A549 (cell line): ENCODE data around the gene CCT3. TPM values are rescaled to one million over a fixed set of nuclear protein-coding genes. Genes with fewer than 3 reads are reported as not detected.
"Not testable (repeated sequence)": the region's sequence is repeated elsewhere in the genome, so short reads cannot be mapped to it uniquely, and the experiment has no call there.

Source experiments
- ATAC-seq, 2 experiments: fragments of 200-7000 bp in 1 of 2; fragments of >200 bp in 1 of 2; cut with Nextera tagmentation in 1 of 2; cut with Tn5 transposase in 1 of 2; 3 replicates each; pipeline versions ENCODE4 v1.8.0 to v1.9.1; 2018 to 2020; ENCODE audit warnings: mild to moderate bottlenecking in 1 of 2, moderate library complexity in 1 of 2
- CTCF ChIA-PET: fragments of 300-600 bp; sonication (Branson Sonifier 250); formaldehyde crosslinking; extraction: SDS; loops from one replicate; lab custom pipeline; 2021; ENCODE audit warnings: antibody characterized with exemption, inconsistent platforms; lab: Yijun Ruan, JAX
- POLR2A ChIA-PET: fragments of 350-600 bp; formaldehyde crosslinking; extraction: SDS; loops from one replicate; lab custom pipeline; 2021; ENCODE audit warnings: antibody characterized with exemption, inconsistent platforms; lab: Yijun Ruan, JAX
- DNase-seq, 2 experiments: peaks; one replicate each; pipeline versions ENCODE4 v3.0.0 to v3.0.0-alpha.2; 2011 to 2016; ENCODE audit warnings: low read depth in 1 of 2, low spot score in 1 of 2
- FAIRE-seq: peaks from 2 replicates; lab custom pipeline; 2011; peaks lifted over from hg19 to GRCh38; lab: Jason Lieb, UNC
- H3K27ac ChIP-seq, 2 experiments: fragments of >200 bp; sonication (Bioruptor Twin); formaldehyde crosslinking; 3 replicates each; pipeline ENCODE4 v1.5.1; 2016 to 2017
- H3K4me1 ChIP-seq: fragments of >200 bp; sonication (Bioruptor Twin); formaldehyde crosslinking; 3 replicates; pipeline ENCODE4 v1.6.1; 2016
- H3K4me2 ChIP-seq: fragments of >200 bp; sonication (Bioruptor Twin); formaldehyde crosslinking; 3 replicates; pipeline ENCODE4 v1.6.1; 2016
- H3K4me3 ChIP-seq: fragments of >200 bp; sonication (Bioruptor Twin); formaldehyde crosslinking; 3 replicates; pipeline ENCODE4 v1.5.1; 2016
- H3K9me3 ChIP-seq: fragments of >200 bp; sonication (Bioruptor Twin); formaldehyde crosslinking; 3 replicates; pipeline ENCODE4 v1.6.1; 2016
- CBX8 ChIP-seq: fragments of 200-600 bp; sonication (generic); IDR thresholded peaks from 2 replicates; pipeline ENCODE4 v1.6.1; 2016
- CEBPB ChIP-seq, 2 experiments: fragments of >200 bp in 1 of 2; sonication (Bioruptor Twin) in 1 of 2; formaldehyde crosslinking in 1 of 2; IDR thresholded peaks; 2 replicates each; pipeline ENCODE4 v1.6.1; 2012 to 2016
- CHD4 ChIP-seq: fragments of 200-600 bp; sonication (generic); IDR thresholded peaks from 2 replicates; pipeline ENCODE4 v1.6.1; 2016; ENCODE audit warnings: antibody characterized with exemption, mild to moderate bottlenecking, borderline replicate concordance
- CTCF ChIP-seq: fragments of >200 bp; sonication (Bioruptor Twin); formaldehyde crosslinking; IDR thresholded peaks from 3 replicates; pipeline ENCODE4 v1.5.1; 2016
- EHF ChIP-seq: fragments of 250-450 bp; sonication (Bioruptor Pico); IDR thresholded peaks from 2 replicates; pipeline ENCODE4 v1.5.0; 2020; ENCODE audit warnings: mild to moderate bottlenecking
- EHMT2 ChIP-seq: fragments of 200-600 bp; sonication (generic); IDR thresholded peaks from 2 replicates; pipeline ENCODE4 v1.6.1; 2016; ENCODE audit warnings: antibody characterized with exemption, low read depth, mild to moderate bottlenecking, moderate library complexity
- EP300 ChIP-seq, 2 experiments: fragments of >200 bp; sonication (Bioruptor Twin); formaldehyde crosslinking; IDR thresholded peaks; 2 replicates in 1 of 2; 3 replicates in 1 of 2; pipeline ENCODE4 v1.6.1; 2016 to 2017
- FOXS1 ChIP-seq: fragments of 250-450 bp; sonication (Bioruptor Pico); IDR thresholded peaks from 2 replicates; pipeline ENCODE4 v1.5.0; 2020; ENCODE audit warnings: mild to moderate bottlenecking, moderate library complexity
- GATA3 ChIP-seq: IDR thresholded peaks from 2 replicates; pipeline ENCODE4 v1.6.1; 2012; ENCODE audit warnings: borderline replicate concordance
- HMGXB4 ChIP-seq: fragments of 250-450 bp; sonication (Bioruptor Pico); IDR thresholded peaks from 2 replicates; pipeline ENCODE4 v1.5.0; 2021; ENCODE audit warnings: mild to moderate bottlenecking, moderate library complexity, borderline replicate concordance
- HOXB13 ChIP-seq: fragments of 250-450 bp; sonication (Bioruptor Pico); IDR thresholded peaks from 2 replicates; pipeline ENCODE4 v1.5.0; 2020; ENCODE audit warnings: low read depth, mild to moderate bottlenecking, moderate library complexity
- PHF8 ChIP-seq: fragments of 200-600 bp; sonication (generic); IDR thresholded peaks from 2 replicates; pipeline ENCODE4 v1.6.1; 2016; ENCODE audit warnings: low read depth, mild to moderate bottlenecking, antibody characterized with exemption, moderate library complexity, borderline replicate concordance
- POLR2A ChIP-seq: IDR thresholded peaks from 2 replicates; pipeline ENCODE4 v1.6.1; 2012; ENCODE audit warnings: mild to moderate bottlenecking, low read length
- RAD21 ChIP-seq, 2 experiments: fragments of >200 bp in 1 of 2; sonication (Bioruptor Twin) in 1 of 2; formaldehyde crosslinking in 1 of 2; IDR thresholded peaks in 1 of 2; conservative IDR thresholded peaks in 1 of 2; 2 replicates in 1 of 2; 3 replicates in 1 of 2; pipeline ENCODE4 v1.6.1; 2012 to 2018; ENCODE audit warnings: inconsistent platforms in 1 of 2
- RFX5 ChIP-seq: fragments of 450-650 bp; IDR thresholded peaks from 2 replicates; pipeline ENCODE4 v1.7.1; 2014; ENCODE audit warnings: antibody characterized with exemption, mild to moderate bottlenecking, moderate library complexity
- WGBS: methylation state at CpG from one replicate; pipeline ENCODE4 v1.1.6; 2017; ENCODE audit errors: missing lambda C conversion rate; 5-methylcytosine and 5-hydroxymethylcytosine counted together
- polyA plus RNA-seq, 4 experiments: library from polyadenylated mRNA; depleted of rRNA in 3 of 4; stranded (reverse); fragments of >200 nt; fragmentation: RNase III in 1 of 4; extraction: RNeasy Plus Mini Kit Qiagen cat#74134 plus additional on column Dnase treatment in 1 of 4; gene quantifications; 2 replicates in 3 of 4; 3 replicates in 1 of 4; pipeline ENCODE4 v1.2.3, GENCODE V29; 2011 to 2017
- TF ChIP-seq, protein P1 (sequence below): fragments of 150-350 bp; IDR thresholded peaks from 2 replicates; pipeline ENCODE4 v1.6.1; 2014; ENCODE audit warnings: low read depth, mild to moderate bottlenecking, low read length

Gene CCT3
- polyA plus RNA-seq, 2 of the 4 experiments (the other 2 are of a cell fraction): 528 to 824 TPM

DNA sequence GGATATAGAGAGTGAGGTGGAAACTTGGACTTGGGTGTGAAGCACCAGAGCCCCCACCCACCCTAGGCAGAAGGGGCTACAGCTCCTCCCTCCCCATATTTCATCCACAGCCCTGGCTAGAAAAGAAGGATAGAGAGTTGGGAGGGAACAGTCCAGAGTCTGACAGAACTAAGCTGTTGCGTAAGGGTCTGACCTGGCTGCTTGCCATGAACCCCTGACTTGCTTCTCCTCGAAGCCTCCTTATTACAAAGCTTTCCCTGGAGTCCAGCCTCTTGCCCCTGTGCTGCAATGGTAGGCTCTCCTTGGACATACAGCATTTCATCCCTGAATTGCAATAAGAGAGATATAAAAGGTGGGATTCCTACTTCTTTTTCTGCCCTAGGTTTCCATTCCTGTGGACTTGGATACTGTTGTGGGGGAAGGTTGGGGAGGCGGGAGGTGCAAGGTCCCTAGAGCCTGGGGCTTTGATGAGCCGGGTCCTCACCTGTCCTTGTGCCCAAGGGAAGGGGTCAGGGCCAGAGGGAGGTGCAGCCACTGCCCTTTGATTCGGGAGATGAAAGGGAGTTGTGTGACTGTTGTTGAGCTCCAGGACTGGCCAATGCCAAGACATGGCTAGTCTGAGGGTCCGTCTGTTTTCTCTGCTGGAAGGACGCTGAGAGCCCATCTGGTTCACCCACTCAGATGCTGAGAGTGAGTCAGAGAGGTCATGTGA, 33.6 kb upstream of the CCT3 start:
- Histone ChIP-seq H3K4me3 (no peak overlapping the region), H3K4me1 (peaks cover 38% of the 10 kb centered on the region), H3K27ac (peak overlapping the region in 1 of 2 experiments; percentile 30; a peak in 1 of 6 replicates), H3K9me3 (no peaks in the 10 kb centered on the region), H3K4me2 (0 out of 3 replicates have a peak overlapping the region, but pooled peaks have one; percentile 15)
- CTCF ChIA-PET: interaction anchor here (0.5 to 31.5 kb wide), 11 partner anchors 9 to 354 kb away, joined by 3 to 543 read pairs (median 5); no protein-coding TSS in a partner anchor
- ATAC-seq: 0 out of 6 replicates have a peak, but pooled peaks of 1 of the 2 experiments have one; percentile 4
- no peak for TF ChIP-seq FOXS1
- TF ChIP-seq CEBPB (IDR thresholded peaks at IDR 0.05): peak; percentile 59 to 68
- no peak for TF ChIP-seq POLR2A
- FAIRE-seq: no peak
- POLR2A ChIA-PET: no interaction called here
- 38% methylated on average over 7 of the region's 7 CpGs for WGBS
- DNase-seq: no peak

DNA sequence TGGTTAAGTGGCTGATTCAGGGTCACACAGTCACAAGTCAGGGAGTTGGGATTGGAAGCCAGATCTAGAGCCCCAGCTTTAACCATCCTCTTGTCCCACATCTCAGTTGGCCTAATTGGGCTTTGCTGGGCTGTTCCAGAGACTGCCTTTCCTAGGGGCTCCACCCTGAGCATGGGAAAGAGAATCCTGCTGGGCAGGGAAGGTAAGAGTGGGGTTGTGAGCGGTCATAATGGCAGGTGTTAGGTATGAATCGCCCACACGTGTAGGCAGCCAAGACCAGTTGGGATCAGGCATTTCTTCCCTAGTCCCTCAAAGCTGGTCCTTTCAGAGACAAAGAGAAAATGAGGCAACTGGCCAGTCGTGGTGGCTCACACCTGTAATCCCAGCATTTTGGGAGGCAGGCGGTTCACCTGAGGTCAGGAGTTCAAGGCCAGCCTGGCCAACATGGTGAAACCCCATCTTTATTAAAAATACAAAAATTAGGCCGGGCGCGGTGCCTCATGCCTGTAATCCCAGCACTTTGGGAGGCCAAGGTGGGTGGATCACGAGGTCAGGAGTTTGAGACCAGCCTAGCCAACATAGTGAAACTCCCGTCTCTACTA, 31.7 kb upstream of the CCT3 start:
- 90% methylated on average over 10 of the region's 10 CpGs for WGBS
- FAIRE-seq, H3K9me3 ChIP-seq, H3K27ac ChIP-seq, DNase-seq, ATAC-seq, POLR2A ChIA-PET, H3K4me3 ChIP-seq: not testable (repeated sequence)
- H3K4me1 ChIP-seq: peaks cover 28% of the 10 kb centered on the region
- H3K4me2 ChIP-seq: peak overlapping the region; percentile 74; the same call in 2 of the 3 replicates
- CTCF ChIA-PET: interaction anchor here (2.0 to 31.5 kb wide), 4 partner anchors 11 to 78 kb away, joined by 9 to 543 read pairs (median 214); no protein-coding TSS in a partner anchor

GRCh38 chr1:156368889-156369684, 31.0 kb upstream of the CCT3 start, which contains the start of gene RHBG:
Gene RHBG (plus strand): TSS chr1:156369211. CDS start chr1:156369250, 39 bp downstream.
- TF ChIP-seq HOXB13 (CRISPR knock-in tag) (no peak), EHMT2 (no peak), HMGXB4 (CRISPR knock-in tag) (no peak), GATA3 (no peak), EP300 (IDR thresholded peaks at IDR 0.05) (no peak), CHD4 (no peak), PHF8 (no peak), RFX5 (no peak), CBX8 (no peak), EHF (CRISPR knock-in tag) (no peak), CTCF (no peak), POLR2A (no peak), RAD21 (conservative IDR thresholded peaks at IDR 0.05 in 1 of 2, IDR thresholded peaks at IDR 0.05 in 1 of 2) (no peak)
- TF ChIP-seq, protein P1, sequence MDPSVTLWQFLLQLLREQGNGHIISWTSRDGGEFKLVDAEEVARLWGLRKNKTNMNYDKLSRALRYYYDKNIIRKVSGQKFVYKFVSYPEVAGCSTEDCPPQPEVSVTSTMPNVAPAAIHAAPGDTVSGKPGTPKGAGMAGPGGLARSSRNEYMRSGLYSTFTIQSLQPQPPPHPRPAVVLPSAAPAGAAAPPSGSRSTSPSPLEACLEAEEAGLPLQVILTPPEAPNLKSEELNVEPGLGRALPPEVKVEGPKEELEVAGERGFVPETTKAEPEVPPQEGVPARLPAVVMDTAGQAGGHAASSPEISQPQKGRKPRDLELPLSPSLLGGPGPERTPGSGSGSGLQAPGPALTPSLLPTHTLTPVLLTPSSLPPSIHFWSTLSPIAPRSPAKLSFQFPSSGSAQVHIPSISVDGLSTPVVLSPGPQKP: no peak
- TF ChIP-seq, all 56 proteins: peak for 0
- WGBS: 55% methylated on average over 31 of the region's 48 CpGs
- POLR2A ChIA-PET: no interaction called here
- Histone ChIP-seq H3K27ac (peak within 1 kb of the TSS in 1 of 2 experiments; percentile 62; a peak in 3 of 6 replicates), H3K4me3 (peak within 1 kb of the TSS; percentile 32; the same call in 2 of the 3 replicates), H3K4me2 (peak within 1 kb of the TSS; percentile 74), H3K9me3 (no peaks in the 10 kb centered on the region), H3K4me1 (peaks cover 28% of the 10 kb centered on the region)
- no peak for FAIRE-seq
- peak in 1 of 2 experiments; percentile 42; a peak in 3 of 6 replicates for ATAC-seq
- CTCF ChIA-PET: interaction anchor here (1.7 to 31.5 kb wide), 4 partner anchors 9 to 79 kb away, joined by 4 to 543 read pairs (median 214); no protein-coding TSS in a partner anchor
- no peak for DNase-seq
